ENCODE results near the gene AR. TPM values are rescaled to one million over a fixed set of nuclear protein-coding genes. Genes with fewer than 3 reads are reported as not detected.

Gene AR
- total and polyA plus RNA-seq, 2 of the 8 experiments (the other 6 are each of a cell fraction or from before 2014, with no cell fraction given): 7.1 to 10.7 TPM

- H3K9ac ChIP-seq (replicated peaks in 1 of 4; ENCODE audit: extremely low read depth in 1 of 4, low read depth in 3 of 4, low read length in 3 of 4): no peak overlapping the region
- H3K27ac ChIP-seq (ENCODE audit: low read depth, low read length): no peak overlapping the region
- no peaks in the 10 kb centered on the region for H3K23me2 ChIP-seq (ENCODE audit: low read depth, low read length)
- H3K79me2 ChIP-seq (ENCODE audit: control insufficient read depth in 1 of 2, insufficient read depth in 2 of 2, low read length in 2 of 2): no peaks in the 10 kb centered on the region
- no peak overlapping the region for H4K8ac ChIP-seq (ENCODE audit: extremely low read depth, insufficient read depth, low read length)
- CTCF ChIA-PET (ENCODE audit: partially characterized antibody): interaction anchor here (1.1 kb wide), 1 partner anchor 18 kb away, joined by 3 read pairs; no protein-coding TSS in a partner anchor
- H3K4me1 ChIP-seq (replicated peaks in 1 of 4; ENCODE audit: control insufficient read depth in 3 of 4, insufficient read depth in 4 of 4, low read length in 3 of 4): no peaks in the 10 kb centered on the region
- H3K36me3 ChIP-seq (ENCODE audit: control insufficient read depth in 2 of 4, insufficient read depth in 4 of 4, low read length in 3 of 4): no peaks in the 10 kb centered on the region
- H3K9me3 ChIP-seq (ENCODE audit: insufficient read depth in 2 of 2, low read depth in 1 of 2, low read length in 1 of 2): no peaks in the 10 kb centered on the region
- H3K4me3 ChIP-seq (ENCODE audit: extremely low read depth in 1 of 4, insufficient read depth in 2 of 4, low read depth in 3 of 4, low read length in 4 of 4): no peak overlapping the region
- no peak overlapping the region for H3K14ac ChIP-seq (ENCODE audit: insufficient read length)
- no peak overlapping the region for H3K56ac ChIP-seq (replicated peaks; ENCODE audit: insufficient read length, low read depth, low read length)
- no peaks in the 10 kb centered on the region for H3K79me1 ChIP-seq (ENCODE audit: low read depth, low read length)
- no peak for TF ChIP-seq CBX5 (IDR thresholded peaks at IDR 0.05; ENCODE audit: low read depth, low read length)
- TF ChIP-seq, protein P1, sequence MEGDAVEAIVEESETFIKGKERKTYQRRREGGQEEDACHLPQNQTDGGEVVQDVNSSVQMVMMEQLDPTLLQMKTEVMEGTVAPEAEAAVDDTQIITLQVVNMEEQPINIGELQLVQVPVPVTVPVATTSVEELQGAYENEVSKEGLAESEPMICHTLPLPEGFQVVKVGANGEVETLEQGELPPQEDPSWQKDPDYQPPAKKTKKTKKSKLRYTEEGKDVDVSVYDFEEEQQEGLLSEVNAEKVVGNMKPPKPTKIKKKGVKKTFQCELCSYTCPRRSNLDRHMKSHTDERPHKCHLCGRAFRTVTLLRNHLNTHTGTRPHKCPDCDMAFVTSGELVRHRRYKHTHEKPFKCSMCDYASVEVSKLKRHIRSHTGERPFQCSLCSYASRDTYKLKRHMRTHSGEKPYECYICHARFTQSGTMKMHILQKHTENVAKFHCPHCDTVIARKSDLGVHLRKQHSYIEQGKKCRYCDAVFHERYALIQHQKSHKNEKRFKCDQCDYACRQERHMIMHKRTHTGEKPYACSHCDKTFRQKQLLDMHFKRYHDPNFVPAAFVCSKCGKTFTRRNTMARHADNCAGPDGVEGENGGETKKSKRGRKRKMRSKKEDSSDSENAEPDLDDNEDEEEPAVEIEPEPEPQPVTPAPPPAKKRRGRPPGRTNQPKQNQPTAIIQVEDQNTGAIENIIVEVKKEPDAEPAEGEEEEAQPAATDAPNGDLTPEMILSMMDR (IDR thresholded peaks at IDR 0.05; ENCODE audit: control extremely low read depth in 1 of 3, insufficient read depth in 1 of 3, low read depth in 1 of 3, low read length in 3 of 3): no peak
- TF ChIP-seq EGR1 (IDR thresholded peaks at IDR 0.05; ENCODE audit: borderline replicate concordance, low read depth, low read length): no peak
- no peak for TF ChIP-seq JUND (IDR thresholded peaks at IDR 0.05; ENCODE audit: low read length)
- no peak for TF ChIP-seq HDAC6 (IDR thresholded peaks at IDR 0.05; ENCODE audit: low read depth, low read length)
- no peak for TF ChIP-seq TEAD4 (IDR thresholded peaks at IDR 0.05; ENCODE audit: low read depth, low read length)
- no peak overlapping the region for H2AK5ac ChIP-seq (ENCODE audit: low read depth, low read length)
- H3K23ac ChIP-seq (ENCODE audit: insufficient read length): no peak overlapping the region
- no peak overlapping the region for H2BK5ac ChIP-seq (ENCODE audit: low read depth, low read length)
- no peak overlapping the region for H2BK15ac ChIP-seq (ENCODE audit: low read length)
- no peak overlapping the region for H4K5ac ChIP-seq (ENCODE audit: insufficient read length, low read depth, low read length)
- H3K18ac ChIP-seq (ENCODE audit: extremely low read depth, low read length): no peak overlapping the region
- no peak overlapping the region for H3K4me2 ChIP-seq (ENCODE audit: insufficient read depth in 1 of 2, low read depth in 2 of 2, low read length in 2 of 2)
- no peak for FAIRE-seq
- no peaks in the 10 kb centered on the region for H4K20me1 ChIP-seq (replicated peaks in 1 of 2; ENCODE audit: control insufficient read depth in 1 of 2, insufficient read depth in 2 of 2, low read length in 2 of 2)
- WGBS, 2 experiments (ENCODE audit: extremely low coverage in 1 of 2, insufficient coverage in 1 of 2, insufficient read length in 1 of 2, insufficient replicate concordance in 2 of 2, low coverage in 1 of 2, low lambda C conversion rate in 2 of 2, missing lambda C conversion rate in 1 of 2): 100% methylated on average over 2 of the region's 2 CpGs; no CpG with 5 or more reads in 1 of the 2 experiments
- H2BK12ac ChIP-seq (ENCODE audit: low read depth, low read length): no peak overlapping the region
- no peak overlapping the region for H2AFZ ChIP-seq (ENCODE audit: low read length)
- H4K91ac ChIP-seq (replicated peaks; ENCODE audit: insufficient read length, low read length): no peak overlapping the region
- POLR2A ChIA-PET (ENCODE audit: partially characterized antibody): no interaction called here
- no peak overlapping the region for H2BK20ac ChIP-seq (ENCODE audit: low read length)
- DNase-seq (ENCODE audit: low read depth in 1 of 2, low spot score in 2 of 2): no peak
- H3K4ac ChIP-seq (replicated peaks; ENCODE audit: insufficient read length, low read depth, low read length): no peak overlapping the region
- no peaks in the 10 kb centered on the region for H3K27me3 ChIP-seq (replicated peaks in 1 of 4; ENCODE audit: control insufficient read depth in 3 of 4, extremely low read depth in 1 of 4, insufficient read depth in 3 of 4, low read length in 3 of 4)
- H2BK120ac ChIP-seq (replicated peaks; ENCODE audit: low read depth, low read length): no peak overlapping the region
Observed at GRCh38 chrX:67732864-67733263, 189.0 kb downstream of the AR start.

Measured in H1 (cell line).